GM21390 (cell line): Measurements from ENCODE around the gene DEPDC1.
A peak's percentile ranks its signal among the peaks of the same experiment; 100 is the strongest.
"Not testable (repeated sequence)": the region's sequence is repeated elsewhere in the genome, so short reads cannot be mapped to it uniquely, and the experiment has no call there.

Experiments used
- ATAC-seq: cut with Tn5 transposase; IDR thresholded peaks from one replicate; pipeline ENCODE4 v1.9.1; 2021; ENCODE audit not compliant: unreplicated experiment

The DEPDC1 gene, protein sequence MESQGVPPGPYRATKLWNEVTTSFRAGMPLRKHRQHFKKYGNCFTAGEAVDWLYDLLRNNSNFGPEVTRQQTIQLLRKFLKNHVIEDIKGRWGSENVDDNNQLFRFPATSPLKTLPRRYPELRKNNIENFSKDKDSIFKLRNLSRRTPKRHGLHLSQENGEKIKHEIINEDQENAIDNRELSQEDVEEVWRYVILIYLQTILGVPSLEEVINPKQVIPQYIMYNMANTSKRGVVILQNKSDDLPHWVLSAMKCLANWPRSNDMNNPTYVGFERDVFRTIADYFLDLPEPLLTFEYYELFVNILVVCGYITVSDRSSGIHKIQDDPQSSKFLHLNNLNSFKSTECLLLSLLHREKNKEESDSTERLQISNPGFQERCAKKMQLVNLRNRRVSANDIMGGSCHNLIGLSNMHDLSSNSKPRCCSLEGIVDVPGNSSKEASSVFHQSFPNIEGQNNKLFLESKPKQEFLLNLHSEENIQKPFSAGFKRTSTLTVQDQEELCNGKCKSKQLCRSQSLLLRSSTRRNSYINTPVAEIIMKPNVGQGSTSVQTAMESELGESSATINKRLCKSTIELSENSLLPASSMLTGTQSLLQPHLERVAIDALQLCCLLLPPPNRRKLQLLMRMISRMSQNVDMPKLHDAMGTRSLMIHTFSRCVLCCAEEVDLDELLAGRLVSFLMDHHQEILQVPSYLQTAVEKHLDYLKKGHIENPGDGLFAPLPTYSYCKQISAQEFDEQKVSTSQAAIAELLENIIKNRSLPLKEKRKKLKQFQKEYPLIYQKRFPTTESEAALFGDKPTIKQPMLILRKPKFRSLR

GRCh38 chr1:68496680-68497357 lies at the start of gene DEPDC1:
TSS of gene DEPDC1 (minus strand) at chr1:68497082. CDS start at chr1:68496999, 83 bp downstream.
- ATAC-seq: peak; percentile 94

DNA sequence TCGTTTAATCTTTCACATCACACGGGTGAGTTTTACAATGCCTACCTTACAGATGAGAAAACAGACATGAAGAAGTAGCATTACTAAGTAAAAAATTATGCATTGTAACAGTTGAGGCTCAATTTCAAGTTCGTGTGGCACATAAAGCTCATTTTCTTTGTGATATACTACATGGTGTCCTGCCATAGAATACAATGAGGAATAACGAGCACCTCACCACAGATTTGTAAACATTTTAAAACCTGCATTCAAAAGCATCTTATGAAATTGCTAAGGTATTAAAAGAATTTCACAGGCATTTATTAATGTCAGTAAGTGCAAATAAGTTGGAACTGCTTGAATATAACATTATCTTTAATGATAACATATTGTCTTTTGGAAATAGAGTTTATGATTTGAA lies 47.8 kb upstream of the DEPDC1 start:
- ATAC-seq: no peak

DNA sequence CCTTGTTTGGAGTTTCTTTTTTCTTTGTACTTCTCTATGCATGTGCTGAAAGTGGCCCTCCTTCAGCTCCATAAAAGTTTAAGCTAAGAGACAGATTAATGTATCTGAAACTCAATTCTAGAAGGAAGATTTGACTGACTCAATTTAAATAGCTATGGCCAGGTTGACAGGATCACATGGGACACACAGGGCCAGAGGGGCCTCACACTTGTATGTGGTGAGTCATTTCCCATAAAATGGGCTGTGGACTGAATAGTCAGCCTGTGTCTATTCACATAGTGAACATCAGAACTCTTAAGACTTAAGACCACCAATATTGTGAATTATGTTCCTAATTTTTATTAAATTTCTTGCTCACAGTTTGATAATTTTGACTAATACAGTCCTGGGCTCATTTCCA lies 45.7 kb upstream of the DEPDC1 start:
- no peak for ATAC-seq

- ATAC-seq: no peak
These were observed 42.1 kb upstream of the DEPDC1 start for GRCh38 chr1:68538941-68539340.

DNA sequence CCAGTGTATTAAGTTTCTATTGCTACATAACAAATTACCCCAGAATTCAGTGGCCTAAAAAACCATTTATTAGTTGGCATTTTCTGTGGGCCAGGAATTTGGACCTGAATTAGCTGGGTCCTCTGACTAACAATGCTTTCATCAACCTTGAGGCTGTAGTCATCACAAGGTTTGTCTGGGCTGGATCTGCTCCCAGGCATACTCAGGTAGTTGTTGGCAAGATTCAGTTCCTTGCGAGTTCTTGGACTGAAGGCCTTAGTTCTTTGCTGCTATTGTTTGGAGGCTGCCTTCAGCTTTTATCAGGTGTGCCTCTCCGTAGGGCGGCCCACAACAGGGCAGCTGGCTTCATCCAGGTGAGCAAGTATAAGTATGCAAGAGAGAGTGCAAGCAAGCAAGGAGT lies 31.4 kb upstream of the DEPDC1 start:
- no peak for ATAC-seq

GRCh38 chr1:68525781-68526180 lies 28.9 kb upstream of the DEPDC1 start:
- ATAC-seq: no peak

- ATAC-seq: no peak
These were observed 24.4 kb upstream of the DEPDC1 start for GRCh38 chr1:68521286-68521685.

- ATAC-seq: no peak
These were observed 19.2 kb upstream of the DEPDC1 start for GRCh38 chr1:68516066-68516465.

DNA sequence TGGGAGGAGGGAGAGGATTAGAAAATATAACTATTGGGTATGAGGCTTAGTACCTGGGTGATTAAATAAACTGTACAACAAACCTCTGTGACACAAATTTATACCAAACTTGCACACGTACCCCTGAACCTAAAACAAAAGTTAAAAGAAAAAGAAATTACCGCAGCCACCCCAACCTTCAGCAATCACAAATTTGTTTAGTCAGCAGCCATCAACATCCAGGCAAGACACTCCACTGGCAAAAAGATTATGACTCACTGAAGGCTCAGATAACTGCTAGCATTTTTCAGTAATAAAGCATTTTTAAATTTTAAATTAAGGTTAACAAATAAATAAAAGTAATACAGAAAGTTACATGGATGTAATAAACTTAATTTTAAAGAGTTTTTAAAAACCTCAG lies 14.4 kb upstream of the DEPDC1 start:
- no peak for ATAC-seq

- no peak for ATAC-seq
These were observed 9.5 kb upstream of the DEPDC1 start for GRCh38 chr1:68506386-68506785.

DNA sequence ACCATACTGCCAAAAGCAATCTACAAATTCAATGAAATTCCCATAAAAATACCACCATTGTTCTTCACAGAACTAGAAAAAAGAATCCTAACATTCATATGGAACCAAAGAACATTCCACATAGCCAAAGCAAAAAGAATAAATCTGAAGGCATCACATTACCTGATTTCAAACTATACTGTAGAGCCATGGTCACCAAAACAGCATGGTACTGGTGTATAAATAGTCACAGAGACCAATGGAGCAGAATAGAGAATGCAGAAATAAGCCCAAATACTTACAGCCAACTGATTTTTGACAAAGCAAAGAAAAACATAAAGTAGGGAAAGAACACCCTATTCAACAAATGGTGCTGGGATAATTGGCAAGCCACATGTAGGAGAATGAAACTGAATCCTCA lies 6.2 kb upstream of the DEPDC1 start:
- no peak for ATAC-seq

GRCh38 chr1:68497358-68497698 lies 446 bp upstream of the DEPDC1 start:
- ATAC-seq: peak; percentile 24

- peak; percentile 18 for ATAC-seq
These were observed 758 bp downstream of the DEPDC1 start for GRCh38 chr1:68495968-68496679.

- no peak for ATAC-seq
These were observed 1.4 kb downstream of the DEPDC1 start for GRCh38 chr1:68495532-68495931.

- ATAC-seq: no peak
These were observed 3.7 kb downstream of the DEPDC1 start for GRCh38 chr1:68493193-68493592.

DNA sequence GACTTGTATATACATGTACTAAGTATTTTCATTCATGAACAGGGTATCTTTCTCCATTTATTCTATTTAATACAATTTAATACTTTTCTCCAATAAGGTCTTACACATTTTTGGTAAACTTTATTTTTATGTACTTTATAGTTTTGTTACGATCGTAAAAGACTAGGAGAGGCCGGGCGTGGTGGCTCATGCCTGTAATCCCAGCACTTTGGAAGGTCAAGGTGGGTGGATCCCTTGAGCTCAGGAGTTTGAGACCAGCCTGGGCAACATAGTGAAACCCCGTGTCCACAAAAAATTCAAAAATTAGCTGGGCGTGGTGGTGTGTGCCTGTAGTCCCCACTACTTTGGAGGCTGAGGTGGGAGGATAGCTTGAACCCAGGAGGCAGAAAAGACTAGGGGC lies 4.6 kb downstream of the DEPDC1 start:
- ATAC-seq: not testable (repeated sequence)

GRCh38 chr1:68490046-68490651 lies 6.7 kb downstream of the DEPDC1 start:
- ATAC-seq: no peak

- no peak for ATAC-seq
These were observed 11.4 kb downstream of the DEPDC1 start for GRCh38 chr1:68485431-68486022.

- no peak for ATAC-seq
These were observed 12.3 kb downstream of the DEPDC1 start for GRCh38 chr1:68484618-68485017.

DNA sequence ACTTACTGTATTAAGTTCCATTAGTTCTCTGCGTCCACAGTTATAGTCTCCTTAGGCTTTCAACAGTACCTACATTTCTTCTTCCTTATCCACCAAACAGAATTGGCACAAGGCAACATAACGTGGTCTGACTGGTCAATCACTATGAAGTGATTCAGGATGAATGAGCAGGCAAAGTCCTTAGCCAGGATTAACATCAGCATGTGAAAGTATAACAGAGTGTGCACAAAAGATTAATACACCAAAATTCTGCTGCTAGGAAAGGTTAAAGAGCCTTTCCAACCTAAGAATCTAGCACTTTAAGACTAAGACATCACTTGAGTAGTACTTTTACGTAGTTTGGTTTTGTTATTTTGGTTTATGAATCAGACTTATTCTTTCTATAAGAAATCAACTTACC lies 15.8 kb downstream of the DEPDC1 start:
- ATAC-seq: no peak
